Erythroblast (primary cell): ENCODE data around the gene SOX1.

Experiments
- GATA1 ChIP-seq: IDR thresholded peaks from 2 replicates; pipeline ENCODE4 v1.6.1; 2011; ENCODE audit warnings: low read depth, mild to moderate bottlenecking, control low read depth, low read length, moderate library complexity
- POLR2A ChIP-seq: IDR thresholded peaks from 2 replicates; pipeline ENCODE4 v1.6.1; 2011; ENCODE audit warnings: mild to moderate bottlenecking, low read length

- TF ChIP-seq POLR2A (no peak), GATA1 (no peak)
These were observed 1.5 kb upstream of the SOX1 start for GRCh38 chr13:112065521-112065866.
